Sigmoid colon (tissue), 7 donors: Measurements from ENCODE around the gene YARS1. TPM values are rescaled to one million over a fixed set of nuclear protein-coding genes. Genes with fewer than 3 reads are reported as not detected.

Experiments used
- DNase-seq: peaks from one replicate; pipeline ENCODE4 v3.0.0-alpha.2; 2019
- H3K27ac ChIP-seq, 4 donors: fragments of 200-600 bp; sonication (generic); one replicate each; pipeline ENCODE4 v1.5.1; 2016 to 2019; ENCODE audit warnings: mild to moderate bottlenecking in 1 of 4
- H3K27me3 ChIP-seq, 3 donors: fragments of 200-600 bp; sonication (generic); one replicate each; pipeline ENCODE4 v1.5.1; 2019; ENCODE audit warnings: mild to moderate bottlenecking in 1 of 3
- H3K36me3 ChIP-seq, 4 donors: fragments of 200-600 bp; sonication (generic); one replicate each; pipeline ENCODE4 v1.5.1; 2016 to 2019
- H3K4me1 ChIP-seq, 4 donors: fragments of 200-600 bp; sonication (generic); one replicate each; pipeline ENCODE4 v1.5.1; 2017 to 2019
- H3K4me3 ChIP-seq, 4 donors: fragments of 200-600 bp; sonication (generic); one replicate each; pipeline ENCODE4 v1.5.1; 2017 to 2019; ENCODE audit warnings: mild to moderate bottlenecking in 2 of 4, moderate library complexity in 1 of 4
- H3K9me3 ChIP-seq, 4 donors: fragments of 200-600 bp in 3 of 4; sonication (generic) in 3 of 4; one replicate each; pipeline versions ENCODE4 v1.5.1 to v1.6.1; 2013 to 2019
- EP300 ChIP-seq, 4 donors: sonication (generic); formaldehyde crosslinking; IDR thresholded peaks; one replicate each; pipeline ENCODE4 v1.6.1; 2017; ENCODE audit warnings: antibody characterized with exemption in 4 of 4
- POLR2A ChIP-seq, 2 donors: fragments of 450-650 bp; IDR thresholded peaks; one replicate each; pipeline ENCODE4 v1.6.1; 2016; ENCODE audit warnings: antibody characterized with exemption in 2 of 2, mild to moderate bottlenecking in 2 of 2, moderate library complexity in 2 of 2
- POLR2AphosphoS5 ChIP-seq, 4 donors: sonication (generic); formaldehyde crosslinking; IDR thresholded peaks; one replicate each; pipeline ENCODE4 v1.6.1; 2017; ENCODE audit warnings: antibody characterized with exemption in 4 of 4
- WGBS, 2 donors: extraction: QIAGEN DNeasy Blood & Tissue Kit; methylation state at CpG; one replicate each; pipeline ENCODE4 v1.1.7; 2013; 5-methylcytosine and 5-hydroxymethylcytosine counted together
- intact Hi-C: fragments of 100-400 bp; cut with DNase I; formaldehyde crosslinking; loops from one replicate; pipeline ENCODE4 v1.15.1; 2023
- polyA plus RNA-seq, 3 donors: library from polyadenylated mRNA; stranded (reverse); fragments of 200-250 nt; gene quantifications; one replicate each; pipeline ENCODE4 v1.2.3, GENCODE V29; 2013
- total RNA-seq, 4 donors: library from RNA; depleted of rRNA; stranded (reverse); fragments of >200 nt; gene quantifications; one replicate each; pipeline ENCODE4 v1.1.0, GENCODE V29; 2016
- TF ChIP-seq, protein P1 (sequence below), 4 experiments: fragments of 450-650 bp in 3 of 4; fragments of 200-600 bp in 1 of 4; IDR thresholded peaks; one replicate each; pipeline ENCODE4 v1.5.1; 2016 to 2019; ENCODE audit warnings: antibody characterized with exemption in 4 of 4, mild to moderate bottlenecking in 3 of 4, moderate library complexity in 2 of 4
- donor health status: healthy with polysubstance abuse.
- donor health status: Bipolar disorder and iron deficiency.
- donor health status: healthy.

Gene YARS1
- total RNA-seq (10 to 100 TPM; 29.6 to 46.8 (median 37.6) TPM), polyA plus RNA-seq (10 to 100 TPM; 28.7 to 65.2 (median 33.6) TPM)

DNA sequence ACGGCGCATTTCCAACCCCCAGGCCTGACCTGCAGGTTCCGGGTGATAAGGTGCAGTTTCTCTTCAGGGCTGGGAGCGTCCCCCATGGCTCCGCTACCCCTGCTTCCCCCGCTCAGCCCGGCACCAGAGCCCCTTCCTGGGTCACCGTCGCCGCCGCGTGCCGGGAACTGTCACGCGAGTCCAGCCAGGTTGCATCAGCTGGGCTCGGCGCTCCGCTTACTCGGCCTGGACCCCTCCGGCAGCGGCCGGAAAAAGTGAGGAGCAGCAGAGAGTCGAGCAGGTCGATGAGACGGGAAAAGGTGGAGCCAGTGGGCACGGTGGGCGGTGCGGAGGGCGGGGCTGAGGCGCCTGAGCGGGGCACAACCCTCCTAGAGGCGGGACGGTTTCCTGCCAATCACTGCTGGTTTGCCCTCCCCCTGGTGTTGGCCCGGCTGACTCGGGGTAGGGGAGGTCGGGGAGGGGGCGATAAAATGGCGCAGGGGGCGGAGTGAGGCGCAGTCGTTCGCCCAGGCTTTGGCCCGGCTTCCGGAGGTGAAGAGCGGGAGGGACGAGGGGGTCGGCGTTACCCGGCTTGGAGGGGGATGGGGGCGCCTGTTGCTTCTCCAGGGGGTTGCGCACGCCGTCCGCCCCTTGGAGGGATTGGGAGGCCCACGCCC is at the start of gene YARS1, which contains the start of gene S100PBP:
TSS of gene YARS1 (minus strand) at position 200 of the 656 bp plus-strand sequence. CDS start at position 86, 114 bp downstream.
TSS of gene S100PBP (plus strand) at position 495 of the 656 bp plus-strand sequence. CDS start 8,447 bp downstream, outside the sequence.
- intact Hi-C loops: loop anchor here (2.0 kb wide), 1 partner anchor 166 kb away; the partner anchor contains the start of genes RBBP4 and ZBTB8OS
- H3K27ac ChIP-seq: peak within 1 kb of the TSS; percentile 96 to 100 (median 97)
- peak within 1 kb of the TSS; percentile 75 to 95 (median 88) for H3K4me3 ChIP-seq
- WGBS, 2 donors: 1% methylated on average over 55 of the region's 55 CpGs
- no peaks in the 10 kb centered on the region for H3K36me3 ChIP-seq
- TF ChIP-seq, protein P1, sequence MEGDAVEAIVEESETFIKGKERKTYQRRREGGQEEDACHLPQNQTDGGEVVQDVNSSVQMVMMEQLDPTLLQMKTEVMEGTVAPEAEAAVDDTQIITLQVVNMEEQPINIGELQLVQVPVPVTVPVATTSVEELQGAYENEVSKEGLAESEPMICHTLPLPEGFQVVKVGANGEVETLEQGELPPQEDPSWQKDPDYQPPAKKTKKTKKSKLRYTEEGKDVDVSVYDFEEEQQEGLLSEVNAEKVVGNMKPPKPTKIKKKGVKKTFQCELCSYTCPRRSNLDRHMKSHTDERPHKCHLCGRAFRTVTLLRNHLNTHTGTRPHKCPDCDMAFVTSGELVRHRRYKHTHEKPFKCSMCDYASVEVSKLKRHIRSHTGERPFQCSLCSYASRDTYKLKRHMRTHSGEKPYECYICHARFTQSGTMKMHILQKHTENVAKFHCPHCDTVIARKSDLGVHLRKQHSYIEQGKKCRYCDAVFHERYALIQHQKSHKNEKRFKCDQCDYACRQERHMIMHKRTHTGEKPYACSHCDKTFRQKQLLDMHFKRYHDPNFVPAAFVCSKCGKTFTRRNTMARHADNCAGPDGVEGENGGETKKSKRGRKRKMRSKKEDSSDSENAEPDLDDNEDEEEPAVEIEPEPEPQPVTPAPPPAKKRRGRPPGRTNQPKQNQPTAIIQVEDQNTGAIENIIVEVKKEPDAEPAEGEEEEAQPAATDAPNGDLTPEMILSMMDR (IDR thresholded peaks at IDR 0.05): no peak
- peak; percentile 27 to 57 for TF ChIP-seq POLR2A (IDR thresholded peaks at IDR 0.05)
- TF ChIP-seq EP300 (IDR thresholded peaks at IDR 0.05): peak in 2 of 4 donors; percentile 34 to 85
- peak; percentile 84 to 97 (median 90) for TF ChIP-seq POLR2AphosphoS5 (IDR thresholded peaks at IDR 0.05)
- peak; percentile 99 for DNase-seq
- H3K4me1 ChIP-seq: peaks cover 0 to 56% (median 45%) of the 10 kb centered on the region in 4 donors
- no peaks in the 10 kb centered on the region for H3K27me3 ChIP-seq
- no peaks in the 10 kb centered on the region for H3K9me3 ChIP-seq

DNA sequence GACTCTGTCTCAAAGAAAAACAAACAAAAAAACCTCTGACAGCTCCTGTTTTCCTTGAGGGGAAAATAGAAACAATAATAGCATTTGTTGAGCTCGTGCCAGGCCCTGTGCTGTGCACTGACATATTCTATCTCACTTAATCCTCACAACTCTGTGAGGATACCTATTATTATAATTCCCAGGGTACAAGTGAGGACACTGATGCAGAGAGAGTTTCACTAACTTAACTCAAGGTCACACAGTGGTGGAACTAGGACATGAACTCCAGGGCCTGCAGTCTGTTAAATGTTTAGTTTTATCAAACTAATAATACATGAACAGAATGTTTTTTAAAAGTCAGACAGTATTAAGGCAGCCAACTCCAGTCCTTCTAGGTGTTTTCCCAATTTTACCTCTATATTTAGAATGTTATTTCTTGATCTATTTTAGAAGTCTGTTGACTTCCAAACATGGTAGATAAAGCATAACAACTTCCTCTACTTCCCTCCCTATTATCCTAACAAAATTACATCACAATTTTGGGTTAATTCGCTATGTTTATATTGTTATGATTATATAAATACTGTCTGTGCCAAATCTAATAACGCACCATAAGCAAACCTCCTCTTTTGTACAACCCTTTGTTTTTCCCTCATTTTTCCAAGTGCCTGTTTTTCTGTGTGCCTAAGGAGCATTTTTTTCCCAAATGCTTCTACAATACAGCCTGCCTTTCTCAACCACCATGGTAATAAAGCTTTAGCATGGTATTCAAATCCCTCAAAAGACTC is 48.7 kb upstream of the YARS1 start:
- DNase-seq: no peak
- no peaks in the 10 kb centered on the region for H3K9me3 ChIP-seq
- H3K4me1 ChIP-seq: peaks cover 0 to 23% (median 14%) of the 10 kb centered on the region in 4 donors
- WGBS, 2 donors: 72 to 77% methylated on average over 3 of the region's 3 CpGs
- intact Hi-C loops: no loop called here
- peaks cover 0 to 31% (median 0%) of the 10 kb centered on the region in 4 donors for H3K36me3 ChIP-seq
- no peaks in the 10 kb centered on the region for H3K27me3 ChIP-seq
- peak overlapping the region in 1 of 4 donors; percentile 37 for H3K27ac ChIP-seq
- TF ChIP-seq, protein P1 (IDR thresholded peaks at IDR 0.05): no peak
- TF ChIP-seq EP300 (IDR thresholded peaks at IDR 0.05) (no peak), POLR2A (IDR thresholded peaks at IDR 0.05) (no peak), POLR2AphosphoS5 (IDR thresholded peaks at IDR 0.05) (no peak)
- H3K4me3 ChIP-seq: no peak overlapping the region

DNA sequence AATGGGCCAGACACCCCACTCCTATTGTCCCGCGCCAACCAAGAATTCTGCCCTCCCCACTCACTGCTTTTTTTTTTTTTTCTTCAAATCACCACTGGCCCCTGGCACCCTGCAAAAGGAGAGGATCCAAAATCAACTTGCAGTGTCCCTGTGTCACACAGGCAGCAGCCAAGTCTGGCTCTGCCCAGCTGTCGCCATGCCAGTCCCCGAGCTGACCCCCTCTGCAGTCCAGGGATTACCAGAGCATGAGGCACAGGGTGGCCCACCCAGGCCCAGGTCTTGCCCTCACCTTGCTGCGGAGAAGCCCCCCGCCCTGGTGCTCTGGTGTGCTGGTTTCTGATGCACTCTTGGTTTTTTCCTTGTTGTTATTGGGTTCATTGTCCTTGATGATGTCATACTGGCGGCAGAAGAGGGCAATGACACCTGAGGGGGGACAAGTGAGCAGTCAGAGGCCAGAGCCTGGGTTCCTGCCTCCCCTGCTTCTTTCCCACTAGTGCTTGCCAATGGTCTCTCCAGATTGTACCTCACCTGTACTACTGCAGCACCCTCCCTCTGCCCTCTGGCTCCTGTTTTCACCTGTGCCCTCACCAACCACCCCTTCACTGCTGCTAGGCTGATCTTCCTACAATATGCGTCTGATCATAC is 47.3 kb upstream of the YARS1 start:
- TF ChIP-seq EP300 (IDR thresholded peaks at IDR 0.05): no peak
- no peak for TF ChIP-seq POLR2AphosphoS5 (IDR thresholded peaks at IDR 0.05)
- no peak for TF ChIP-seq POLR2A (IDR thresholded peaks at IDR 0.05)
- TF ChIP-seq, protein P1 (IDR thresholded peaks at IDR 0.05): no peak
- Histone ChIP-seq H3K9me3 (no peaks in the 10 kb centered on the region), H3K27ac (no peak overlapping the region), H3K27me3 (no peaks in the 10 kb centered on the region), H3K36me3 (peaks cover 0 to 36% (median 0%) of the 10 kb centered on the region in 4 donors), H3K4me1 (peaks cover 0 to 14% (median 7%) of the 10 kb centered on the region in 4 donors), H3K4me3 (no peak overlapping the region)
- intact Hi-C loops: no loop called here
- WGBS, 2 donors: 96 to 98% methylated on average over 8 of the region's 8 CpGs
- no peak for DNase-seq

DNA sequence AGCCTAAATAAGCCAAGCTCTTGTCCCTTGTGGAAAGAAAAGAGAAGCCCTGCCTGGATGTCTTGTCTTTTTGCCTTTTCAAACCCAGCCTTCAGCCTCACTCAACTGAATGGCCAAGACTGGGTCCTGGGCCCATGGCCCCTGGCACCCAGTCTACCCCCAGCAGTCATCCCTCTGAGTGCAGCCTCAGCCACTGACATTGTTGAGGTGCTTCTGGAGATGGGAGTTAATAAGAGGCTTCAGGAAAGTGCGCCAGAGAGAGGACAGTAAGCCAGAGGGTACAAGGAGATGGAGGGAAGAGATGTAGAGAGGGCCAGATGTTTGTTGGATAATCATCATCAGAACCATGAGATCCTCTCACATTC is 46.7 kb upstream of the YARS1 start:
- peaks cover 0 to 14% (median 7%) of the 10 kb centered on the region in 4 donors for H3K4me1 ChIP-seq
- no peak for DNase-seq
- intact Hi-C loops: no loop called here
- H3K4me3 ChIP-seq: no peak overlapping the region
- H3K36me3 ChIP-seq: peaks cover 0 to 42% (median 0%) of the 10 kb centered on the region in 4 donors
- no peaks in the 10 kb centered on the region for H3K9me3 ChIP-seq
- WGBS, 2 donors: 98% methylated on average over 1 of the region's 1 CpG
- TF ChIP-seq POLR2A (IDR thresholded peaks at IDR 0.05) (no peak), EP300 (IDR thresholded peaks at IDR 0.05) (no peak), POLR2AphosphoS5 (IDR thresholded peaks at IDR 0.05) (no peak)
- TF ChIP-seq, protein P1 (IDR thresholded peaks at IDR 0.05): no peak
- no peak overlapping the region for H3K27ac ChIP-seq
- H3K27me3 ChIP-seq: no peaks in the 10 kb centered on the region
